Kidney epithelial cell (primary cell): ENCODE results near the gene MVB12B. TPM values are rescaled to one million over a fixed set of nuclear protein-coding genes. Genes with fewer than 3 reads are reported as not detected.

ENCODE experiments used
- DNase-seq: peaks from one replicate; pipeline ENCODE4 v3.0.0-alpha.2; 2010; ENCODE audit warnings: low read depth
- H3K27me3 ChIP-seq: 2 replicates; pipeline ENCODE4 v1.6.0; 2011; ENCODE audit warnings: low read length; ENCODE audit not compliant: control insufficient read depth, insufficient read depth
- H3K36me3 ChIP-seq: 2 replicates; pipeline ENCODE4 v1.5.1; 2011; ENCODE audit warnings: low read length; ENCODE audit not compliant: control insufficient read depth, insufficient read depth
- H3K4me3 ChIP-seq: 2 replicates; pipeline ENCODE4 v1.5.1; 2011; ENCODE audit warnings: low read depth, mild to moderate bottlenecking, control low read depth, low read length
- CTCF ChIP-seq: IDR thresholded peaks from 2 replicates; pipeline ENCODE4 v1.5.1; 2011; ENCODE audit warnings: mild to moderate bottlenecking, moderate library complexity, low read length, control low read depth, inconsistent platforms; ENCODE audit not compliant: insufficient read depth, poor library complexity, severe bottlenecking
- total RNA-seq: library from RNA; depleted of rRNA; stranded (reverse); fragments of >200 nt; gene quantifications from 2 replicates; pipeline ENCODE4 v1.2.3, GENCODE V29; 2015

The MVB12B gene
- total RNA-seq, 1 donor from 2014 or later = 13.1 TPM

- H3K36me3 ChIP-seq = no peaks in the 10 kb centered on the region
- TF ChIP-seq CTCF = no peak
- no peak overlapping the region for H3K4me3 ChIP-seq
- no peak for DNase-seq
- no peaks in the 10 kb centered on the region for H3K27me3 ChIP-seq
These were observed 112.2 kb downstream of the MVB12B start for GRCh38 chr9:126438741-126439401.

GRCh38 chr9:126439402-126439765 lies 112.8 kb downstream of the MVB12B start:
- Histone ChIP-seq H3K27me3 (no peaks in the 10 kb centered on the region), H3K4me3 (no peak overlapping the region), H3K36me3 (no peaks in the 10 kb centered on the region)
- no peak for TF ChIP-seq CTCF
- DNase-seq = peak; percentile 35

DNA sequence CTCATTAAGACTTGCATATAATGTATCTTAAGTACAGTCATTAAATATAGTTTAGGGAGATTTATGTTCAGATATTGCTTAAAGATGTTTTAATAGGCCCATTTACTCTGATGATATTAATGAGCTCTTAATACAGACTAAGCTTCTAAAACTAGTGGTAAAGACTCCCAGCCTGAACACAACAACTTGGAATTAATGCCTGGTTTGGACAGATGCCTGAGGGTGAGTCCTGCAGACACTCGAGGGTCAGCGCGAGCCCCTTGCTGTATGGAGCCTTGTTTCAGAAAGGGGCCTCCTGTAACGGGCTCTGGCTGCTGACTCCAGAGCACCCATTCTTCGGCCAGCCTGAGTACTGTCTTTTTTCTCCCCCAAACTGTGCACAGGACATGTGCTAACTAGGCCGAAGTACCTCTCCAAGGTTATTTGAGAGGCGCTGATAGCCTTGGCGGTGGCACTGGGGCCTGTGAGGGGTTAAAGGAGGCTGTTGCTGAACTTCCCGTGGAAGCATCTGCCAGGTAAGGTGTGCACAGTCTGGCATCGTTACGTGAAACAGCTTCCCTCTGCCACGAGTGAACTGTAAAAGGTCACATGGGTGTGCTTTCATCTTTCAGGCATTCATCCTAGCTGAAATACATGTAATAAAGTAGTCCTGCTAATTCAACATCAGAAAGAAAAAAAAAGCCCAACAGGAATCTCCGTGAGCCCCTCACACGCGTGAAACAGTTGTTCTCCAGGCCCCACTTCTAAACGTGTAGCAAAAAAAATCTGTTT lies 113.4 kb downstream of the MVB12B start:
- no peak for TF ChIP-seq CTCF
- Histone ChIP-seq H3K27me3 (no peaks in the 10 kb centered on the region), H3K36me3 (no peaks in the 10 kb centered on the region), H3K4me3 (no peak overlapping the region)
- no peak for DNase-seq

GRCh38 chr9:126440940-126441339 lies 114.3 kb downstream of the MVB12B start:
- TF ChIP-seq CTCF = no peak
- no peak for DNase-seq
- H3K36me3 ChIP-seq = no peaks in the 10 kb centered on the region

DNA sequence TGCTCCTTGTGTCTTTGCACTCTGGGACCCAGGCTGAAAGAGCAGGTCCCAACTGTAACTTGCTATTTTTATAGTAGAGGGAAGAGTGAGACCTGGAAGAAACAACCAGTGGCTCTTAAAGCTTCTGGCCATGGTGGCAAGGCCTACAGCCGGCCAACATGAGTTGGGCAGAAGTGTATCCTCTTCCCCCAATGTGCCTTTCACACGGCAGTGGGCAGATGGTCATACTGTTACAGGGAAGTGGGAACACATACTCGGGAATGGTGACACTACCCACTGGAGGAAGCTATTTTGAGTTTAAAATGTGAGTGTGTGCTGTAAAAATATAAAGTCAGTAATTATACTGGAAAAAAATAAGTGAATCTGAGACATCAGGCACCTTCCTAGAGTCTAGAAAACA lies 116.0 kb downstream of the MVB12B start:
- no peaks in the 10 kb centered on the region for H3K27me3 ChIP-seq
- H3K36me3 ChIP-seq = no peaks in the 10 kb centered on the region
- no peak overlapping the region for H3K4me3 ChIP-seq
- no peak for TF ChIP-seq CTCF
- no peak for DNase-seq

More at GRCh38 chr9:126440940-126441339, 114.3 kb downstream of the MVB12B start:
- Histone ChIP-seq H3K4me3 (no peak overlapping the region), H3K27me3 (no peaks in the 10 kb centered on the region)
